ENCODE data around the gene TENT5D.

Gene TENT5D

GRCh38 chrX:80489166-80489565 lies 68.9 kb downstream of the TENT5D start:
- Histone ChIP-seq H3K9ac (ENCODE audit: low read length) (no peak overlapping the region), H2AFZ (ENCODE audit: low read depth, low read length, severe bottlenecking) (no peak overlapping the region), H3K27ac (ENCODE audit: low read depth, low read length) (no peak overlapping the region), H3K4me2 (ENCODE audit: low read depth, low read length, poor library complexity, severe bottlenecking) (no peak overlapping the region), H3K36me3 (ENCODE audit: low read length) (no peaks in the 10 kb centered on the region), H3K9me2 (replicated peaks; ENCODE audit: insufficient read depth, low read length) (no peaks in the 10 kb centered on the region), H4K20me1 (ENCODE audit: low read depth, low read length) (no peaks in the 10 kb centered on the region), H3F3A (ENCODE audit: insufficient read depth) (no peaks in the 10 kb centered on the region), H3K9me3 (ENCODE audit: insufficient read depth, low read length) (no peaks in the 10 kb centered on the region), H3K79me2 (ENCODE audit: insufficient read depth, low read length) (no peaks in the 10 kb centered on the region), H3K27me3 (ENCODE audit: low read length) (no peaks in the 10 kb centered on the region), H3K4me3 (ENCODE audit: insufficient read depth, low read length, poor library complexity, severe bottlenecking) (no peak overlapping the region)
- TF ChIP-seq CTCF (IDR thresholded peaks at IDR 0.05; ENCODE audit: insufficient read depth, low read length, poor library complexity, severe bottlenecking) (no peak), EZH2phosphoT487 (conservative IDR thresholded peaks at IDR 0.05; ENCODE audit: low read length) (no peak)

Measured in SU-DHL-6 (cell line).